NCI-H2081 treated with DMSO at 0.1 percent for 48 hours (cell line): ENCODE measurements around the gene SNX5.

Experiments used
- DNase-seq: peaks from one replicate; lab custom pipeline; 2025; lab: John Stamatoyannopoulos, UW

Gene SNX5

DNA sequence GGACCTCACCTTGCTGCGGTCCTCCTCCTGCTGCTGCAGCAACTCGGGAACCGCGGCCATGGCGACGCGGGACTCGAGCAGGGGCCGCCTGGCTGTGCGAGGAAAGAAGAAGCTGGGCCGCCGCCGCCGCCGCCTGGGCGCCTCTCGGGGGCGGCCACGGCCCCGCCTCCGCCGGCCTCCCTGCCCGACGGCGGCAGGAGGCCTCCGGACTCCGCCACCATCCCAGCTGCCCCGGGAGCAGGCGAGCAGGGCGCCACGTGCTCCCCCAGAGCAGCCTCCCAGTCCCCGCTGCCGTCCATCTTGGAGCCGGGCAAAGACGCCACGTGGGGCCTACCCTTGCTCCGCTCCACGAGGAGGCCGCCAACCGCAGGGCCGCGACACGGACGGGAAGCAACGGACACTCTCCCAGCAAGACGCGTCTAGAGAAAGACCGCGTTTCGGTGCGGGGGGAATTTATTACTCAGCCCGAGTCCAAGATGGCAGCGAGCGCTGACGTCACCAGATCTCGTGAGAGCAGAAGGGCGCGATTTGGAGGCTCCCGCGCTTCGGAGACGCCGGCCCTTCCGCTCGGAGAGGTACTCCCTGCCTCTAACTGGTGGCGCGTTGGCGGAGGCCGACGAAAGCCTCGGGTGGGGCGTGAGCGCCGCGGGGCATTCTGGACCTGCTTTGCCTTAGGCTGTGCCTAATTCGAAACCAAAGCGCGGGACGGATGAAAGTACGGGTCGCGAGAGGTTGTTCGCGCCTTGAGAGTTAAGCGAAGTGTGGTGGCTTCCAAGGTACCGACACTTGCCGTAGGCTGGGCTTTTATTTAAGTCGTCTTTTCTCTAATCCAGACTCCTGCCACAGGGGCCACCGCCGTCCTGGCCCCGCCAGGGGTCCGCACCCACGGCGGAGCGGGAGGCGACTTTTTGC is at the start of gene SNX5, which contains the start of gene MGME1:
Gene SNX5 (minus strand): TSS at position 429 of the 912 bp plus-strand sequence. CDS start 369 bp downstream, at position 60.
Gene MGME1 (plus strand): TSS at position 653 of the 912 bp plus-strand sequence. CDS start 842 bp downstream, outside the sequence.
- peak; percentile 95 for DNase-seq

DNA sequence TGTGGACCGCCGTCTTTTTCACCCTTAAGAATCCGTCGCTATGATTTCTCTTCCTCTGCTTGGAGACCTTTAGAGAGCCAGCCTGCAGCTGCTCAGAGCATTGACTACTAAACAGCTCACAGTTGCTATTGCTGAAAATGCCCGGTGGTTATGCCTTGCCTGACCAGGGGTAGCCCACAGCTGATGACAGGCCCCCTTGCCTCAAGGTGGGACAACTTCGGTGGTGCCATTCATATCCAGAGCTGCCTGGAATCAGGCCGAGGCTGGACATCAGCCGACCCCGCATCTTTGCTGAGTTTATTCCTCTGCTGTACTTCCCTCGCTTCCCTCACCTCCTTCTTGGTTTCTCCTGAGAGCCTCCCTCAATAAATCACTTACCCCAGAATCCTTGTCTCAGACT is 49.5 kb upstream of the SNX5 start:
- no peak for DNase-seq

DNA sequence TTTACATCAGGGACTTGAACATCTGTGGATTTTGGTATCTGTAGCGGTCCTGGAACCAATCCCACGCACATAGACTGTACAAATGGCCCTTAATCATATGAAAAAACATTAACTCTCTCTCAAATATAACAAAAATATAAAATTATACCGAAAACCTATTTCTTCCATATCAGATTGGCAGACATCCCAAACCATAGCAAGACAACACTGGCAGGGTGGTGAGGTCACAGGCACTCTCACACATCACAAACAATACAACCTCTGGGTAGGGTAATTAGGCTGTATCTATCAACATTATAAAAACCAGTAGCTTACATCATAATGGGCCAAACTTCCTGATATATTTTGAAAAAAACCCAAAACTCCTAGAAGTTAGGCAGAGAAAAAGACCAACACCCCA is 48.2 kb upstream of the SNX5 start:
- no peak for DNase-seq

DNA sequence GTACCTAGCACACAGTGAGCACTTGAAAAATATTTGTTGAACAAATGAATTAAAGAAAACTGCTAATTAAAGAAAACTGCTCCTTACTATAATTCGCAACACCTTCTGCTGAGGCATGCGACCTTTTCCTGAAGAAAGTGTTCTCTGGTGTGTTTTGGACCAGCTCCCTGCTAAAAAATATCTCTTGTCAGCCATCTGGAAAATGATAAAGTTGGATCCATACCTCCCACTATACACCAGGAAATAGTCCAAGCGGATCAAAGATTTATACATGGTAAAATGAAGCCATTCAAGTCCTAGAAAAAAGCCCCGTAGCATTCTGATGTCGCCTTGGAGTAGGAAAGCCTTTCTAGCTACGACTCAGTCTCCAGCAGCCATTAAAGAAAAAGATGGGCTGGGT is 45.8 kb upstream of the SNX5 start:
- no peak for DNase-seq

DNA sequence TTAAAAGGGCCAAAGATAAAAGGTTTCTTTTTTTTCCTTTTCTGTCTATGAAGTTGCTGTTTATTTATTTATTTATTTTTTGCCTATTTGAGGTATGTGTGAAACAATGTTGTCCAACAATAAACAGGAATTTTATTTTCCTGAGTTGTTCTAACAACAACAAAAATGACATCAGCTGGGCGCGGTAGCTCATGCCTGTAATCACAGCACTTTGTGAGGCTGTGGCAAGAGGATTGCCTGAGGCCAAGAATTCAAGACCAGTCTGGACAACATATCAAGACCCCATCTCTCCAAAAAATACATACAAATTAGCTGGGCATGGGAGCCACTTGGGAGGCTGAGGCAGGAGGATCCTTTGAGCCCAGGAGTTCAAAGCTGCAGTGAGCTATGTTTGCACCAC is 44.3 kb upstream of the SNX5 start:
- DNase-seq, result no peak

DNA sequence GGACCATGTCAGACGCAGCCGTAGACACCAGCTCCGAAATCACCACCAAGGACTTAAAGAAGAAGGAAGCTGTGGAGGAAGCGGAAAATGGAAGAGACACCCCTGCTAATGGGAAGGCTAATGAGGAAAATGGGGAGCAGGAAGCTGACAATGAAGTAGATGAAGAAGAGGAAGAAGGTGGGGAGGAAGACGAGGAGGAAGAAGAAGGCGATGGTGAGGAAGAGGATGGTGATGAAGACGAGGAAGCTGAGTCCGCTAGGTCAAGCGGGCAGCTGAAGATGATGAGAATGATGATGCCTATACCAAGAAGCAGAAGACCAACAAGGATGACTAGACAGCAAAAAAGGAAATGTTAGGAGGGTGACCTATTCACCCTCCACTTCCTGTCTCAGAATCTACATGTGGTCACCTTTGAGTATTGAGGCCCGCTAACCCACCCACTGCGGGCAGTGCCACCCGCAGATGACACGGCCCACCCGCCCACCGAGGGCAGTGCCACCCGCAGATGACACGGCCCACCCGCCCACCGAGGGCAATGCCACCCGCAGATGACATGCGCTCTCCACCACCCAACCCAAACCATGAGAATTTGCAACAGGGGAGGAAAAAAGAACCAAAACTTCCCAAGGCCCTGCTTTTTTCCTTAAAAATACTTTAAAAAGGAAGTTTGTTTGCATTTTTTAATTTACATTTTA is 43.5 kb upstream of the SNX5 start:
- DNase-seq, result no peak

DNA sequence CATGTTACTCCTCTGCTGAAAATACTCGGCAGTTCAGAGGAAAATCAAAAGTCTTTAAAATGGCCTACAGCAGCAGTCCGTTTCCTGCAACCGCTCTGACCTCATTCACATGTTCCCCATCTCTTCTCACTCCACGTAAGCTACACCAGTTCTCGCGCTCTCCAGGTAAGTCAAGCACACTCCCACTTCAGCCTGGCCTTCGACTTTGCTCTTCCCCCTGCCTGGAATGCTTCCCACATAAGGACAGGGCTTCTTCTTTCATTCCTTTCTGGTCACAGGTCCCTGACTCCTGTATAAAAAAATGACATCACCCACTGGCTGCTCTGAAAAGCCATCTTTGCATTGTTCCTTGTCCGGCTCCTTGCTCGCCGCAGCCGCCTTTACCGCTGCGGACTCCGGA is 42.9 kb upstream of the SNX5 start:
- no peak for DNase-seq

DNA sequence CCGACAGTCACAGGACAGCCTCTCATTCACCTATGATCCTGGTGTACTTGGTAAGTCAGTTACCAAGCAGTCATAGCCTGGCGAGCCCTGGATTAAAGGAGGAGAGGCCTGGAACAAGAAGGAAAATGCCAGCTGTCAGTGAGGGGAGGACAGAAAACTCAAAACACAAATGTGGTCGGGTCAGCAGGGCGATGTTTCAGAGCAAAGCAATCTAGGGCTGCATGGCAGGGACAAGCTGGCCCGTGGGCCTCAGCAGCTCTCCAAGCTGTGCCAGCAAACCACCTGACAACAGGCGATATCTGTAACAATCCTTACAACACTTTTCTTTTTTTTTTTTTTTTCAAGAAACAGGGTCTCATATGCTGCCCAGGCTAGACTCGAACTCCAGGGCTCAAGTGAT is 40.5 kb upstream of the SNX5 start:
- no peak for DNase-seq

DNA sequence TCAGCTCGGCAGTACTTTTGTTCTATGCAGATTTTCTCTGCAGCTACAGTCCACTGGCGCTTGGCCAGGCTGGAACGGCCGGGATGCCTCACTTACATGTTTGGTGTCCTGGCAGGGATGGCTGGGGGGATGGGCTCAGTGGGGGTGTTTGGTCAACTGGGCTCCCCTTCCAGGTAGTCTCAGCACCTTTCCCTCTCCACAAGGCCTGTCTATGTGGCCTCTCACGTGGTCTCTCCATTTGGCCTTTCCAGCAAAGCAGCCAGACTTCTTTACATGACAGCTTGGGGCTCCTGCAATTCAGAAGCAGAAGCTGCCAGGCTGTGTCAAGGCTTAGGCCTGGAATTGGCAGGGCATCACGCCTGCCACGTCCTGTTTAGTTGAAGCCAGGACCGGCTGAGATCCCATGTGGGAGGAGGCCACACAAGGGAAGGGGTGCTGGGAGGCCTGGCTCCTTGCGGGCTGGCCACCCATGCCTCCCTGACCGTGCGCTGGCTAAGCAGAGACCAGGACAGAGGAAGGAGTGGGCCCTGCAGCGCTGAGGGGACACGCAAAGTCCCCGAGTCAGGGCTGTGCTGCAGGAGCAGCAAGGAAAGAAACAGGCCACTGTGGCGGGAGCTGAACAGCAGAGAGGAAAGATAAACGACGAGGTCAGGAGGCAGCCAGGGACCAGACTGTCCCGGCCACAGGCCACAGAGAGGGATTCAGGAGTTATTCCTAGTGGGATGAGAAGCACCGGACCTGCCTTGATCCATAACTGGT is 39.1 kb upstream of the SNX5 start:
- no peak for DNase-seq

DNA sequence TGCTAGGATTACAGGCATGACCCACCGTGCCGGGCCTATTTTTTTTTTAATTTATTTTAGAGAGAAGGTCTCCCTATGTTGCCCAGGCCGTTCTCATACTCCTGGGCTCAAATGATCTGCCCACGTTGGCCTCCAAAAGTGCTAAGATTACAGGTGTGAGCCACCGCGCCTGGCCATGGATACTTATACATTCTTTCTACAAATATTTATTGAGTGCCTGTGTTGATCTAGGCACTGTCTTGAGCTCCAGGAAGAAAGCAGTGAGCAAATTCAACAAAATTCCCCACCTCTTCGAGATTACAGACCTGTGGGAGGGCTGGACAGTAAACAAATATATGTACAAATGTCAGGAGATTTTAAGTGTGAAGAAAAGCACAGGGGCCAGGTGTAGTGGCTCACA is 38.1 kb upstream of the SNX5 start:
- no peak for DNase-seq

DNA sequence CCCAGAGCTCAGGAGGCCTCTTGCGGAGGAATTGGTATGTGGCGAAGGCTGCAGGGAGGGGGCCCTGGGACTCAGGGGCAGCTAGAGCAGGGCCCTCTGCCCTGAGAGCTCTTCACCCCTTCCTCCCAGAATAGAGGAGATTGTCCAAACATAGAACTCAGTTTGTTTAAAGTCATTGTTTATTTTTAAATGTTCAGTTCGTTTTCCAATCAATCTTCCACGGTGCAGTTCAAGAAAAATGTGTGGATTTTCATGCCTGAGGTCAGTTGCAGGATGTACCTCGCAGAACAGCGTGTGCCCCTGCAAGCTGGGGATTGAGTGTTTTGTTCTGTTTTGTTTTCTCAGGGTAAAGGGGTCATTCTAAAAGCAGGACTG is 37.4 kb upstream of the SNX5 start:
- no peak for DNase-seq

DNA sequence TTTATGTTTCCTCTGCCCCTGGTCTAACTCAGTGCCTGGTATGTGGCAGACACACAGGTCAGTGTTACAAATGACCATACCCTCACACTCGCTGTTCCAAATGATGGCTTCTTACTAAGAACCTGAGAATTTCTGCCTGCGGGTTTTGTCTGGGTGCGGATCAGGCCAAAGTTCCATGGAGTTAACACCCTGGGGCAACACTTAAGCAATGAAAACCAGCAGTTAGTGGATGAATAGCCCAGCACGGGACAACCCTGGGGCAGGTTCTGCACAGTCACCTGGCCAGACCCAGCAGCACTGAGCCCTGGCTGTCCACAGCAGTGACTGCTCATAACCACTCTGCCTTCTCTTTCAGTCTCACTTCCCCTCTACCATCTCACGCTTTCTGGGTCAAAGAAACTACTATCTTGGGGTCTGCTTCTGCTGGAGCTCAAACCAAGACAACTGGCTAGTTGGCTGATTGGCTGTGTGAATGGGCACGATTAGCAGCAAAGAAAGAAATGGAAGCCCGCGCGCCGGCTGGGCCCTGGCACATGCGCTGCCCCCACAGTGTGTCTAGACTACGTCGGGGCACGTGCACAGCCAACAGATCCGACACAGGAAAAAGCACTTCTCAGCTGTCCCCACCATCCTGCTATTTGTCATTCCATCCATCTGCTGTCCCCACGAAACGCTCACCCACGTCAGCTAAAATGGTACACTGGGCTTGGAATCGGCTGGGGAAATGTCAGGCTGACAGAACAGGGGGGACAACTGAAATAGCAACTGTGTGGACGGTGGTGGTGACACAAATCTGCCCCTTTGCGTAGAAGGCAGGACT is 36.8 kb upstream of the SNX5 start:
- DNase-seq, result no peak

DNA sequence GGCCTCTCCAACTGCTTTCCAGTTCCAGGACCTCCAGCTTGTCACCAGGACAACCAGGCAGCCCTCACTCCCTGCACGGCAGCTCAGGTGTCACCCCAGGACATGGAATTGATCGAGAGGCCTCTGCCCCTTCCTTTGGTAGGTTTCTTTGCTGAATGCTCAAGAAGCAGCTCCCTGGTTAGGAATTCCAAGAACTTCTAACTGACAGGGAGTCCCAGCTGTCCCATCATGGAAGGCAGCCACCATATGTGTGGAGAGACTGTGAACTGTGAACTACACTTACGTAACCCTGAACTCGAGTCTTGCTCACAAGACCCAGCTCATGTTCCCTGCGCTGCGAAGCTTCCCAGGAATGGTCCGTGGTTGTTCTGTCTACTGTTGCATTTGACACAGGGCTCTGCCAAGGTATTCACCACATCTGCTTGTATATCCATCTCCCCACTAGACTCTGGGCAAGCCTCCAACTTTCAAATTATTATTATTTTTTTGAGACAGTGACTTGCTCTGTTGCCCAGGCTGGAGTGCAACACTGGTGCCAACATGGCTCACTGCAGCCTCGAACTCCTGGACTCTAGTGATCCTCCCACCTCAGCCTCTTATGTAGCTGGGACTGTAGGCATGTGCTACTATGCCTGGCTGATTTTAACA is 35.9 kb upstream of the SNX5 start:
- no peak for DNase-seq

DNA sequence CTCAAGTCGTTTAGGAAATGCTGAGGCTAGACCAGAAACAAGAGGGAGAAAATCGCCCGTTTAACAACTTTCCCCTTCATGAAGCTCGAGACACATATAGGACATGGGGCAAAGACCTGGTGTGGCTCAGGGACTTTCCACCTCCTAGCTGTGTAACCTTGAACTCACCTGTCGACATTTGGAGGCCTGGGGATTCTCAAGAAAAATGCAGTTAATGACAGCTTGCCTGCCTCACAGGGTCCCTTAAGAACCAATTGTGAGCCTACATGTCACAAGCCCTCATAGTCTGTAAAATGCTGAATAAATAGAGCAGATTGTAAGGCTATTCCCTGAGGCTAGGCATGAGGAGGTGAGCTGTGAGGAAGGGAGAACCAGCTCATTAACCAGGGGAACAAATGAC is 35.3 kb upstream of the SNX5 start:
- DNase-seq, result no peak

DNA sequence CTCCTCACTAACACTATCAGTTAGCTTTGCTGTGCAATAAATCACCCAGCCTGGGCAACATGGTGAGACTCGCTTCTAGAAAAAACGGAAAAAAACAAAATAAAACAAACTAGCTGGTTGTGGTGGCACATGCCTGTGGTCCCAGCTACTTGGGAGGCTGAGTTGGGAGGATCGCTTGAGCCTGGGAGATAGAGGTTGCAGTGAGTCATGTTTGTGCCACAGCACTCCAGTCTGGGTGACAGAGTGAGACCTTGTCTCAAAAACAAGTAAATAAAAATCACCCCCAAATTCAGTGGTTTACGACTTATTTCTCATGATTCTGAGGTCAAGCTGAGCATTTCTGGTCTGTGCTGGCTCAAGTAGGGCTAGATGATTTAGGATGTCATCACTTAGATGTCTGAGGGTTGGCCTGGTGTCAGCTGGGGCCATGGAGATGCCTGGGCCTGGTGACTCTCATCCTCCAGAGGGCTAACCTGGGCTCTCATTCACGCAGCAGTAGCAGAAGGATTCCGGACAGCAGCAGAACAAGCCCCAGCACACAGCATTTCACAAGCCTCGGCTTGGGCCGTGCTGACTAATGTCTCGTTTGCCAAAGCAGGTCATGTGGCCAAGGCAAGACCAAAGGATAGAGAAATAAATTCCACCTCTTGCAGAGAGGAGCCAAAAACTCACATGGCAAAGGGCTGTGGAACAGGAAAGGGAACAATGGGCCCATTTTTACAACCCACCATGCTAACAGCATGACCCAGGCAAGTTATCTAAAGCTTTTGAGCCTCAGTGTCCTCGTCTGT is 32.7 kb upstream of the SNX5 start:
- DNase-seq, result no peak

DNA sequence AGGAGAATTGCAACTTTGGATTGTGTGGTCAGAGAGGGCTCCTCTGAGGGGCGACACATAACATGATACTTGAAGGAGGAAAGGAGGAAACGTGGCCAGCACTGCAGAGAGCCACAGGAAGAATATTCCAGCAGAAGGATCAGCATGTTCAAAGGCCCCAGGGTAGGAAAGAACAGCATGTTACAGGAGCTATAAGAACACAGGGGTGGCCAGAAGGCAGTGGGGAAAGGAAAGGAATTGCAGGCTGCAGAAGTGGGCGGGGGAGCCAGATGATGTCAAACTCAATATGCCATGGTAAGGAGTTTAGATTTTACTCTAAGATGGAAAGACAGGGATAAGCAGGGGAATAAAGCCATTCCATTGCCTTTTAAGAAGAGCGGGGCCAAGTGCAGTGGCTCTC is 31.0 kb upstream of the SNX5 start:
- DNase-seq, result no peak

DNA sequence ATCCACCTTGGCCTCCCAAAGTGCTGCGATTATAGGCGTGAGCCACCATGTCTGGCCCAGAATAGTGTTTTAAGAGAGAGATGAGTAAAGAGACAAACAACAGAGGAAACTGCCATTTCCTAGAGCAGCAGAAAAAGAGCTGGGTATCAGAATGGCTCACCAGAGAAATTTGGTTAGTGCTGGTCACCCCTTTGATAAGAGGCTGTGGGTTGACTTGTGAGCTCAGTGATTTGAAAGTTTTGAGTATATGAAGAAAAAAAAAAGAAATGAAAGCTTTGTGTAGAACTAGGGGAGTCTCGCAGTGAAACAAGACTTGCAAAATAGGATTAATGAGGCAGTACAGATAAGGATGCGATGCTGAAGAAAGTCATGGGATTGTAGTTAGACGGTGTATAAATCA is 29.9 kb upstream of the SNX5 start:
- DNase-seq, result no peak

DNA sequence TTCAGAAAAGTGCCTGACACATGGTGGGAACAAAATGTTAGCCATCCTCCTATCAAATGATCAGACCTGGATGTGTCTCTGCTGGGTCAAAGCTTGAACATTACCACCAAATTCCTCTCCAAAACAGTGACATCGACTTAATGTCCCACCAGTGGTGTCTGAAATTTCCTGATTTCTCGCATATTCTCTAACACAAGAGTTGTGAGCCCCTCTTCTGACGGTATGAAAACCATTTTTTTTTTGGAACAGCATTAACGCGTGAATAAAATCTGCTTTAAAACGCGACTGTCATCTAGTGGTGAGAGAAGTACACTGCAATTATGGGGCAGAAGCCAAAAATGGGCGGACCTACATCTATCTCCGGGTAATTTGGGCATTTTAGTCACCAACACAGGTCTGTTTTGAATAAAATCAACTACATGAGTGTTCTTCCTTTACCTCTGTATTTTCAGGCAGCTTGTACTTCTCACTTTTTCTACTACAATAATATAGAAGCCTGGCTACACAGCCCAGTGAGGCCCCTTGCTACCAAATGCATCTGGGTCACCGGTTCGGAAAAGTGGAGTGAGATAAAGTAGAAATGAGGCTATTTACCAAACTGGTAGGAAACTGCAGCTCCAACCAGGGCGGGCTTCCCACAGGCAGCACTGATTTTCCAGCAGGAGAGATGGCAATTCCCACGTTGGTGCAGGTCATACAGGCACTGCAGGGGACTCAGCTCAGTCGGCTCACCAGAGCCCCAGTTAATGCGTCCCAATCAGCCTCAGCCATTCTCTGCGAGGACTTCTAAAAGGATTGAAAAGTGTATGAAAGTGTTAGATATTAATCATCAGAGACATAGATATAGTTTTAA is 27.6 kb upstream of the SNX5 start:
- peak; percentile 31 for DNase-seq

DNA sequence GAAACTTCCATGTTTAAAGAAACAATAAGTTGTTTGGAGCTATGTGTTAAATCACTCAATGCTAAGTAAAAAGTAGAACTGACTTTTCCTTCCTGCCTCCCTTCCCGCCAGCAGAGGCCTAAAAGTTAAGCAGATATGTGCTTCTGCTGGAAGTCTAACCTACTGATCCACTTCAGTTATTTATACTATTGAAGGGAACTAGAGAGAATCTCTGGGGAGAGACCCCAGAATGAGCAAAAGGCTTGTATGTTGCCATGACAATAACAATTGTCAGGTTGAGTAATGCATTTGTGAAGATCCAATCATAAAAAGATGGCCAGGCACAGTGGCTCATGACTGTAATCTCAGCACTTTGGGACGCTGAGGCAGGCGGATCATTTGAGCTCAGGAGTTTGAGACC is 25.0 kb upstream of the SNX5 start:
- DNase-seq, result no peak
